ENCODE data around the gene LMBR1L. TPM values are rescaled to one million over a fixed set of nuclear protein-coding genes. Genes with fewer than 3 reads are reported as not detected.
"Not testable (repeated sequence)": the region's sequence is repeated elsewhere in the genome, so short reads cannot be mapped to it uniquely, and the experiment has no call there.

The LMBR1L gene
- total RNA-seq = 17.7 TPM

- peak; percentile 95 for ATAC-seq
- DNase-seq (ENCODE audit: low spot score) = peak; percentile 98
Observed at GRCh38 chr12:49110464-49111155, at the start of gene LMBR1L. LMBR1L (minus strand) TSS chr12:49110847; CDS start chr12:49110555, 292 bp downstream.

- no peak for ATAC-seq
- DNase-seq (ENCODE audit: low spot score) = no peak
Observed at GRCh38 chr12:49160399-49160798, 49.8 kb upstream of the LMBR1L start.

- DNase-seq (ENCODE audit: low spot score) (no peak), ATAC-seq (no peak)
Observed at GRCh38 chr12:49154221-49154620, 43.6 kb upstream of the LMBR1L start.

- ATAC-seq (no peak), DNase-seq (ENCODE audit: low spot score) (no peak)
Observed at GRCh38 chr12:49147384-49147783, 36.7 kb upstream of the LMBR1L start.

- ATAC-seq (no peak), DNase-seq (ENCODE audit: low spot score) (no peak)
Observed at GRCh38 chr12:49146406-49146805, 35.8 kb upstream of the LMBR1L start.

- ATAC-seq (no peak), DNase-seq (ENCODE audit: low spot score) (no peak)
Observed at GRCh38 chr12:49144384-49144783, 33.7 kb upstream of the LMBR1L start.

- DNase-seq (ENCODE audit: low spot score) (no peak), ATAC-seq (no peak)
Observed at GRCh38 chr12:49138999-49139398, 28.4 kb upstream of the LMBR1L start.

GRCh38 chr12:49138587-49138986 lies 27.9 kb upstream of the LMBR1L start:
- ATAC-seq (no peak), DNase-seq (ENCODE audit: low spot score) (no peak)

- DNase-seq (ENCODE audit: low spot score) = no peak
Observed at GRCh38 chr12:49137476-49137875, 26.8 kb upstream of the LMBR1L start.

GRCh38 chr12:49136997-49137396 lies 26.4 kb upstream of the LMBR1L start:
- ATAC-seq; DNase-seq (ENCODE audit: low spot score): not testable (repeated sequence)

More at GRCh38 chr12:49137476-49137875, 26.8 kb upstream of the LMBR1L start:
- ATAC-seq = no peak

GRCh38 chr12:49133590-49133989 lies 22.9 kb upstream of the LMBR1L start:
- ATAC-seq (no peak), DNase-seq (ENCODE audit: low spot score) (no peak)

- no peak for DNase-seq (ENCODE audit: low spot score)
- ATAC-seq = no peak
Observed at GRCh38 chr12:49133014-49133413, 22.4 kb upstream of the LMBR1L start.

- ATAC-seq = no peak
- DNase-seq (ENCODE audit: low spot score) = no peak
Observed at GRCh38 chr12:49131894-49132461, 21.3 kb upstream of the LMBR1L start.

- ATAC-seq (peak; percentile 92), DNase-seq (ENCODE audit: low spot score) (peak; percentile 92)
Observed at GRCh38 chr12:49131051-49131893, 20.6 kb upstream of the LMBR1L start, which contains the start of gene TUBA1B. TUBA1B (minus strand) TSS chr12:49131395; CDS start chr12:49131300, 95 bp downstream.

GRCh38 chr12:49130151-49131050 lies 19.8 kb upstream of the LMBR1L start:
- DNase-seq (ENCODE audit: low spot score) (peak; percentile 96), ATAC-seq (peak; percentile 79)

- ATAC-seq = no peak
- DNase-seq (ENCODE audit: low spot score) = no peak
Observed at GRCh38 chr12:49129332-49130150, 18.9 kb upstream of the LMBR1L start.

- DNase-seq (ENCODE audit: low spot score); ATAC-seq: not testable (repeated sequence)
Observed at GRCh38 chr12:49127971-49128370, 17.3 kb upstream of the LMBR1L start.

- no peak for DNase-seq (ENCODE audit: low spot score)
- ATAC-seq = no peak
Observed at GRCh38 chr12:49126852-49127763, 16.5 kb upstream of the LMBR1L start.

Data from left lobe of liver (tissue), 2 donors.